HL-60 (cell line): ENCODE data around the gene GBA3.

Source experiments
- DNase-seq, 2 experiments: peaks; one replicate each; pipeline ENCODE4 v3.0.0-alpha.2; 2010 to 2020; ENCODE audit warnings: low read depth in 1 of 2, low spot score in 1 of 2
- H3K27ac ChIP-seq: fragments of 250-450 bp; sonication (Bioruptor Pico); replicated peaks from 2 replicates; pipeline ENCODE4 v1.5.1; 2020; ENCODE audit warnings: mild to moderate bottlenecking, moderate library complexity
- H3K27me3 ChIP-seq: fragments of 250-450 bp; sonication (Bioruptor Pico); 2 replicates; pipeline ENCODE4 v1.5.1; 2021; ENCODE audit warnings: mild to moderate bottlenecking, moderate library complexity; ENCODE audit not compliant: insufficient read depth, poor library complexity, severe bottlenecking
- H3K4me3 ChIP-seq: replicated peaks from 2 replicates; pipeline ENCODE4 v1.5.1; 2011; ENCODE audit warnings: mild to moderate bottlenecking, control low read depth, low read length; ENCODE audit not compliant: insufficient read depth
- GABPA ChIP-seq: IDR thresholded peaks from 2 replicates; pipeline ENCODE4 v1.6.1; 2012; ENCODE audit warnings: low read depth
- POLR2AphosphoS5 ChIP-seq: IDR thresholded peaks from 2 replicates; pipeline ENCODE4 v1.6.1; 2012; ENCODE audit warnings: low read depth
- SPI1 ChIP-seq: IDR thresholded peaks from 2 replicates; pipeline ENCODE4 v1.6.1; 2012; ENCODE audit warnings: low read depth, mild to moderate bottlenecking, borderline replicate concordance
- TF ChIP-seq, protein P1 (sequence below): IDR thresholded peaks from 2 replicates; pipeline ENCODE4 v1.6.1; 2012; ENCODE audit warnings: low read depth; ENCODE audit not compliant: insufficient replicate concordance
- TF ChIP-seq, protein P2 (sequence below): IDR thresholded peaks from one replicate; pipeline ENCODE4 v1.5.1; 2011; ENCODE audit warnings: low read length, control low read depth, inconsistent platforms; ENCODE audit not compliant: insufficient read depth

GBA3 gene

DNA sequence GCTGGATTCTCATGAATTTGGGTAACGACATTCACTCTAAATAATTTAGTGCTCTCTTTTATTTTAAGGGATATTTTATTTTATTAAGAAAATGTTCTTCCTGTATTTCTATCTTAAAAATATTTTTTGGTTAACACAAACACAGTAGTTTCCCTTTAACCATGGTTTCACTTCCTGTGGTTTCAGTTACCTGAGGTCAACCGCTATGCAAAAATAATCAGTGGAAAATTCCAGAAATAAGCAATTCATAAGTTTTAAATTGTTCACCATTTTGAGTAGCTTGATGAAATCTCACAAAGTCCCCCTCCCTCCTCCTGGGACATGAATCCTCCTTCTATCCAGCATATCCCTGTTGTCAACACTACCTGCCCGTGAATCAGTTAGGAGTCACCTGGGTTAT, 71.4 kb downstream of the GBA3 start:
- TF ChIP-seq SPI1 = no peak
- TF ChIP-seq, protein P1, sequence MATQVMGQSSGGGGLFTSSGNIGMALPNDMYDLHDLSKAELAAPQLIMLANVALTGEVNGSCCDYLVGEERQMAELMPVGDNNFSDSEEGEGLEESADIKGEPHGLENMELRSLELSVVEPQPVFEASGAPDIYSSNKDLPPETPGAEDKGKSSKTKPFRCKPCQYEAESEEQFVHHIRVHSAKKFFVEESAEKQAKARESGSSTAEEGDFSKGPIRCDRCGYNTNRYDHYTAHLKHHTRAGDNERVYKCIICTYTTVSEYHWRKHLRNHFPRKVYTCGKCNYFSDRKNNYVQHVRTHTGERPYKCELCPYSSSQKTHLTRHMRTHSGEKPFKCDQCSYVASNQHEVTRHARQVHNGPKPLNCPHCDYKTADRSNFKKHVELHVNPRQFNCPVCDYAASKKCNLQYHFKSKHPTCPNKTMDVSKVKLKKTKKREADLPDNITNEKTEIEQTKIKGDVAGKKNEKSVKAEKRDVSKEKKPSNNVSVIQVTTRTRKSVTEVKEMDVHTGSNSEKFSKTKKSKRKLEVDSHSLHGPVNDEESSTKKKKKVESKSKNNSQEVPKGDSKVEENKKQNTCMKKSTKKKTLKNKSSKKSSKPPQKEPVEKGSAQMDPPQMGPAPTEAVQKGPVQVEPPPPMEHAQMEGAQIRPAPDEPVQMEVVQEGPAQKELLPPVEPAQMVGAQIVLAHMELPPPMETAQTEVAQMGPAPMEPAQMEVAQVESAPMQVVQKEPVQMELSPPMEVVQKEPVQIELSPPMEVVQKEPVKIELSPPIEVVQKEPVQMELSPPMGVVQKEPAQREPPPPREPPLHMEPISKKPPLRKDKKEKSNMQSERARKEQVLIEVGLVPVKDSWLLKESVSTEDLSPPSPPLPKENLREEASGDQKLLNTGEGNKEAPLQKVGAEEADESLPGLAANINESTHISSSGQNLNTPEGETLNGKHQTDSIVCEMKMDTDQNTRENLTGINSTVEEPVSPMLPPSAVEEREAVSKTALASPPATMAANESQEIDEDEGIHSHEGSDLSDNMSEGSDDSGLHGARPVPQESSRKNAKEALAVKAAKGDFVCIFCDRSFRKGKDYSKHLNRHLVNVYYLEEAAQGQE = no peak
- TF ChIP-seq GABPA = no peak
- TF ChIP-seq POLR2AphosphoS5 = no peak
- TF ChIP-seq, protein P2, sequence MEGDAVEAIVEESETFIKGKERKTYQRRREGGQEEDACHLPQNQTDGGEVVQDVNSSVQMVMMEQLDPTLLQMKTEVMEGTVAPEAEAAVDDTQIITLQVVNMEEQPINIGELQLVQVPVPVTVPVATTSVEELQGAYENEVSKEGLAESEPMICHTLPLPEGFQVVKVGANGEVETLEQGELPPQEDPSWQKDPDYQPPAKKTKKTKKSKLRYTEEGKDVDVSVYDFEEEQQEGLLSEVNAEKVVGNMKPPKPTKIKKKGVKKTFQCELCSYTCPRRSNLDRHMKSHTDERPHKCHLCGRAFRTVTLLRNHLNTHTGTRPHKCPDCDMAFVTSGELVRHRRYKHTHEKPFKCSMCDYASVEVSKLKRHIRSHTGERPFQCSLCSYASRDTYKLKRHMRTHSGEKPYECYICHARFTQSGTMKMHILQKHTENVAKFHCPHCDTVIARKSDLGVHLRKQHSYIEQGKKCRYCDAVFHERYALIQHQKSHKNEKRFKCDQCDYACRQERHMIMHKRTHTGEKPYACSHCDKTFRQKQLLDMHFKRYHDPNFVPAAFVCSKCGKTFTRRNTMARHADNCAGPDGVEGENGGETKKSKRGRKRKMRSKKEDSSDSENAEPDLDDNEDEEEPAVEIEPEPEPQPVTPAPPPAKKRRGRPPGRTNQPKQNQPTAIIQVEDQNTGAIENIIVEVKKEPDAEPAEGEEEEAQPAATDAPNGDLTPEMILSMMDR = no peak
- no peak overlapping the region for H3K27ac ChIP-seq
- DNase-seq = no peak

DNA sequence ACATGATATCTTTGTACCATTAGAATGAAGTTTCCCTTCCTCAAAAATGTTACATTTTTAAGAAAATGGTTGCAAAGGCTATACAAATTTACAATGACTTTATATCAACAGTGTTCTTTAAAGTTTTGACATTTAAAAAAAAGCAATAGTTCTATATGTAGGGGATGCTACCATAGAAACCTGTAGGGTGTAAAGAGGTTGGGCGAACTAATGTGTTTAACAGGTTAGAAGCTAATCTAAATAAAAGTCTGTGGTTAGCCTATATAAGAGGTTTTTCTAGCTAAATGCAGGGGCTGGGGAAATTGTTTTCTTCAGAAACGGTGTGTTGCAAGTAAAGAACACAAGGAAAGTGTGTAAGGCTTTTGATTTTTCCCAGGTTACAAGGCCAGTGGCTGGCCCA, 73.3 kb downstream of the GBA3 start:
- DNase-seq = no peak
- Histone ChIP-seq H3K4me3 (no peak overlapping the region), H3K27me3 (no peaks in the 10 kb centered on the region), H3K27ac (no peak overlapping the region)
- TF ChIP-seq, protein P2 = no peak
- TF ChIP-seq GABPA (no peak), SPI1 (no peak), POLR2AphosphoS5 (no peak)
- TF ChIP-seq, protein P1 = no peak

More for the DNA sequence above, 71.4 kb downstream of the GBA3 start:
- H3K27me3 ChIP-seq = no peaks in the 10 kb centered on the region
- H3K4me3 ChIP-seq = no peak overlapping the region

DNA sequence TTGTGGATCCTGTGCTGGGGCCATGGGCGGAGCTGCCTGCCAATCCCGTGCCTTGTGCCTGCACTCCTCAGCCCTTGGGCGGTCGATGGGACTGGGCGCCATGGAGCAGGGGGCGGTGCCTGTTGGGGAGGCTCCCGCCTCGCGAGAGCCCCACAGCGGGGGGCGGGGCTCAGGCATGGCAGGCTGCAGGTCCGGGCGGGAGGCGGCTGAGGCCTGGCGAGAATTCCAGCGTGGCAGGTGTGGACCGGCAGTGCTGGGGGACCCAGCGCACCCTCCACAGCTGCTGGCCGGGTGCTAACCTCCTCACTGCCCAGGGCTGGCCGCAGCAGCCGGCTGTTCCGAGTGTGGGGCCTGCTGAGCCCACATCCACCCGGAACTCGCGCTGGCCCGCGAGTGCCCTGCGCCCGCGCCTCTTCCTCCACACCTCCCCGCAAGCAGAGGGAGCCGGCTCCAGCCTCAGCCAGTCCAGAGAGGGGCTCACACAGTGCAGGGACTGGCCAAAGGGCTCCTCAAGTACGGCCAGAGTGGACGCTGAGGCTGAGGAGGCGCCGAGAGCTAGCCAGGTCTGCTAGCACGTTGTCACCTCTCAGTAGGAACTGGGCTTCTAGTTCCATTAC, 85.9 kb downstream of the GBA3 start:
- no peaks in the 10 kb centered on the region for H3K27me3 ChIP-seq
- DNase-seq = no peak
- no peak overlapping the region for H3K4me3 ChIP-seq
- no peak overlapping the region for H3K27ac ChIP-seq
- TF ChIP-seq, protein P1 = no peak
- TF ChIP-seq SPI1 (no peak), POLR2AphosphoS5 (no peak), GABPA (no peak)
- TF ChIP-seq, protein P2 = no peak
